Natural killer cell treated with Interleukin-12 subunit alpha and Interleukin-12 subunit beta and Interleukin-15 and Interleukin-18, amount 100 ng/mL, for 72 hours (primary cell): Measurements from ENCODE around the gene NR6A1. TPM values are rescaled to one million over a fixed set of nuclear protein-coding genes. Genes with fewer than 3 reads are reported as not detected.

Experiments used
- ATAC-seq, 2 donors: fragments of 150-1000 bp; cut with Tn5 transposase in 1 of 2; sonication (Bioruptor Pico), chemical (Tn5 transposase) in 1 of 2; 2 replicates each; pipeline ENCODE4 v1.10.0; 2021
- DNase-seq: peaks from one replicate; pipeline ENCODE4 v3.0.0; 2022; ENCODE audit warnings: low spot score
- H3K27ac Mint-ChIP-seq, 2 donors: 1 replicate in 1 of 2; 2 replicates in 1 of 2; pipeline ENCODE4 v1.8.0; 2022; ENCODE audit warnings: mixed read lengths in 2 of 2, mild to moderate bottlenecking in 1 of 2, moderate library complexity in 1 of 2
- H3K27me3 Mint-ChIP-seq, 2 donors: 1 replicate in 1 of 2; 2 replicates in 1 of 2; pipeline ENCODE4 v1.8.0; 2022; ENCODE audit warnings: mixed read lengths in 2 of 2
- H3K36me3 Mint-ChIP-seq: one replicate; pipeline ENCODE4 v1.8.0; 2022; ENCODE audit warnings: mixed read lengths
- H3K4me1 Mint-ChIP-seq, 2 donors: 1 replicate in 1 of 2; 2 replicates in 1 of 2; pipeline ENCODE4 v1.8.0; 2022; ENCODE audit warnings: low read depth in 2 of 2, mixed read lengths in 2 of 2, mild to moderate bottlenecking in 1 of 2
- H3K4me3 Mint-ChIP-seq: one replicate; pipeline ENCODE4 v1.8.0; 2022; ENCODE audit warnings: mixed read lengths
- H3K9me3 Mint-ChIP-seq: 2 replicates; pipeline ENCODE4 v1.8.0; 2022; ENCODE audit warnings: mixed read lengths
- total RNA-seq, 2 donors: library from RNA; stranded (reverse); gene quantifications; one replicate each; pipeline ENCODE4 v1.2.3, GENCODE V29; 2022

The NR6A1 gene
- total RNA-seq, 2 donors from 2014 or later: 2.0 to 3.8 TPM

DNA sequence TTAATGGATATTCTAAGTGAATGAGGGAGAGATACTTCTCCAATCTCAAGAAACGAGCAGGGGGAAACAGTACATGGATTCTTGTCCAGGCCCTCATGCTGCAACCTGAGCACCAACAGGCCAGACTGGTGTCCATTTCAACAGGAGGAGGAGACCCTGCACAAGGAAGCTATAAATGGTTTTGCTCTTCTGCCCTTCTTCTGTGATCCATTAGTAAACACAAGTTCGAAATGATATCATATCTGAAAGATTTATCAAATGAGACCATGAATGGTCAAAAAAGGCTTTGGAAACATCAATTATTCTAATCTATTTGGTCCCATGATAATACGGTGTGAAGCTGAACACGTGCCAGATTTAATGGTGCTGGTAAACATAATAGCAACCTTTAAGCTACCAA is 109.8 kb downstream of the NR6A1 start:
- Mint-ChIP-seq H3K36me3 (peaks cover 4% of the 10 kb centered on the region), H3K27me3 (no peaks in the 10 kb centered on the region), H3K27ac (peak overlapping the region; percentile 53 to 91), H3K4me1 (peaks cover 64 to 68% of the 10 kb centered on the region in 2 donors), H3K4me3 (peak overlapping the region; percentile 57), H3K9me3 (no peaks in the 10 kb centered on the region)
- DNase-seq: no peak
- no peak for ATAC-seq

DNA sequence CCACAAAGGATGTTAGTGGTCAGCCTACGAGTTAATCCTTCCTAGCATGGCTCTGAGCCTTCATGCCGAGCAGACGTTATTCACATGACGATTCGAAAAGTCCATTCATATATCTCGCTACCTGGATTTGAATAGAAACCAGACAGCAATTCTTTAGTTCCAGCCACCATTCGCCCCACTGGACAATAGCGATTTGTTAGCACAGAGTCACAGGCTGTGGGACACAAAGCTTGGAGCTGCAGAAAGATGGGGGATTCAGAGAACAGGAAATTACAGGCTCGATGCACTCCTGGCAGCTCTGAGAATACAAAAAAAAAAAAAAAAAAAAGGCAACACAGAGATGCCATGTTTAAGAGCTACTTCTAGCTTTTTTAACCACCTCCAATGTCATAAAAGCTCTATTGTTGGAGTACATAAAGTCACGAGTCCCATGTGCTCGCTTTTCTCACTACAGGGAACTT is 110.7 kb downstream of the NR6A1 start:
- H3K4me3 Mint-ChIP-seq: peak overlapping the region; percentile 95
- H3K27me3 Mint-ChIP-seq: no peaks in the 10 kb centered on the region
- no peak for ATAC-seq
- peak overlapping the region; percentile 90 to 91 for H3K27ac Mint-ChIP-seq
- DNase-seq: no peak
- no peaks in the 10 kb centered on the region for H3K9me3 Mint-ChIP-seq
- peaks cover 64 to 68% of the 10 kb centered on the region in 2 donors for H3K4me1 Mint-ChIP-seq
- H3K36me3 Mint-ChIP-seq: peaks cover 4% of the 10 kb centered on the region

DNA sequence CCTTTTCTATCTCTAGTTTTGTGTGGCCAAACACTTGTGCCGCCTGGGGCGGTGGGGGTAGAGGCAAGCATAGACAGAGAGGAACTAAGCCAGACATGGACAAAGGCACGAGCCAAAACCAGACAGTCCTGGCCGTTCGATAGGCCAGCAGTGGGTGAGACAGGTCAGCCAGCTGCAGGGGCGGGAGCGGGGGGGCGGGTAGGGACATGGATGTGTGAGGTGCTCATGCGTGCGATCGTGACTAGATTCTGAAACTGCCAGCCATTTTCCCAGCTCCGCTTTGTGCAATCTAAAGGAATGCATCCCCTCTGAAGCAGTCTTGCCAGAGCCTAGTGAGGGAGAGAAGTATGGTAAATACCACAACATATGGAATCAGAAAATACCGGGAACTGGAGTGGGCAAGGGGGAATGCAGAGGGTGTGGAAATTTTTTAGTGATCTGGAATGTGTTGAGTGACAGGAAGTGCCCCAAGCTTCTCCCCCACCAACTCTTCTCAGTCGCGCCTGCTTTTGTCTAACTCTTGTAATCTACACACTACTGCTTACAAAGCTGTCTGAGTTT is 111.9 kb downstream of the NR6A1 start:
- peaks cover 2% of the 10 kb centered on the region for H3K36me3 Mint-ChIP-seq
- H3K27ac Mint-ChIP-seq: peak overlapping the region; percentile 90 to 91
- peak overlapping the region; percentile 95 for H3K4me3 Mint-ChIP-seq
- H3K27me3 Mint-ChIP-seq: no peaks in the 10 kb centered on the region
- ATAC-seq (peak; percentile 63 to 64), DNase-seq (peak; percentile 64)
- H3K9me3 Mint-ChIP-seq: no peaks in the 10 kb centered on the region
- H3K4me1 Mint-ChIP-seq: peaks cover 66 to 71% of the 10 kb centered on the region in 2 donors

DNA sequence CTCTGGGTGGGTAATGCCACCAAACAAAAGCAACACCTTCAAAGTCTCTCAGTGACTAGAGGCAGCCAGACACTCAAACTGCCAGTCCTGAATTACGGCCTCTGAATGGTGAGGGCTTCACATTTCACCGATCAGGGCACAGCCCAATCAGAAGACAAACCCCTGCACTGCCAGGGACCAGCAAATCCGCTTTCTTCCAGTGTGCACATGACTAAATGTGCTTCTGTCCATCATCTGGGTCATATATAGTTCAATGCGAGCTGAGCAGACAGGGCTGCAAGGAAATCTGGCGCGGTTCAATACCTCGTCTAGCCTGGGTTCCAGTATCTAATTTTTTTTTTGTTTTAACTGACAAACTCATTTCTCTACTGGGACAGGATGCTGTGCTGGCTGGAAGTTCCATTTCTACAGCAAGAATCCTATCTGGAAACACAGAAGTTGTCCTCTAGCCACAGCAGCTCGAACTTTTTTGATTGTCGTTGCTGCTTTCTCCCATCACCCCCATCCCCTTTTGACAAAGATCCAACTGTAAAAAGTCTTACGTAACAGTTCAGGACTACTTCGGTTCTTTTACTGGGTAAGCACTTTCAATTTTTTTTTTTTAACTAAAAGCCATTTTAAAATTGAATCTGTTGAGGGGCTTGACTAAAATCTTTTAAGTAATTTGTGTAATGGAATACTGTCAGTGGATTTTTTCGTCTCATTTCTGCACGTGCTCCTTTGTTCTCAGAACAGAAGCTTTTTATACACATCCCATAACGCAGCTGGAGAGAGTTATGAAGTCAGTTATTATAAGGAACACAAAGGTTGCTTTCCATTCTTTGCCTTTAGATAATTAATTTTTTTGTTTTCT is 112.7 kb downstream of the NR6A1 start:
- H3K27me3 Mint-ChIP-seq: no peaks in the 10 kb centered on the region
- DNase-seq: peak; percentile 82
- H3K9me3 Mint-ChIP-seq: no peaks in the 10 kb centered on the region
- H3K4me3 Mint-ChIP-seq: peak overlapping the region; percentile 95
- peak overlapping the region; percentile 90 to 91 for H3K27ac Mint-ChIP-seq
- peaks cover 64 to 68% of the 10 kb centered on the region in 2 donors for H3K4me1 Mint-ChIP-seq
- no peaks in the 10 kb centered on the region for H3K36me3 Mint-ChIP-seq
- ATAC-seq: peak; percentile 94

DNA sequence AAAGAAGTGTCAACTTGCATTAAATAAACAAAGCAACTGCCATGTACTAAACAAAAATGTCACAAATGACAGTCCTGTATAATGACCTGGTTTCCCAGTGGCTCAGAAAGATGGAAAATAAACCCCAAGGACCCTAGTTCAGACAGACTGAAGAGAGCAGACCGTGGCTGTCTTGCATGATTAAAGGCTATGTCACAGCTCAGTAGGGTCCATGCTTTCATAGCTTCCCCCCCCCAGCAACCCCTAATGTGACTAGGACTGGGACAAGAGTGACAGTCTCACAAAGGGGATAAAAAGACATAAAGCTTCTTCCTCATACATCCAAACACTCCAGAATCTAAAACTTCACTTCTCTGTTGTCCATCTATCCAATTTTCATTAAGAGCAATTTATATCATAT is 113.6 kb downstream of the NR6A1 start:
- Mint-ChIP-seq H3K4me1 (peaks cover 59 to 65% of the 10 kb centered on the region in 2 donors), H3K27me3 (no peaks in the 10 kb centered on the region), H3K36me3 (no peaks in the 10 kb centered on the region), H3K27ac (peak overlapping the region; percentile 90 to 91), H3K9me3 (no peaks in the 10 kb centered on the region), H3K4me3 (peak overlapping the region; percentile 95)
- ATAC-seq (no peak), DNase-seq (no peak)

DNA sequence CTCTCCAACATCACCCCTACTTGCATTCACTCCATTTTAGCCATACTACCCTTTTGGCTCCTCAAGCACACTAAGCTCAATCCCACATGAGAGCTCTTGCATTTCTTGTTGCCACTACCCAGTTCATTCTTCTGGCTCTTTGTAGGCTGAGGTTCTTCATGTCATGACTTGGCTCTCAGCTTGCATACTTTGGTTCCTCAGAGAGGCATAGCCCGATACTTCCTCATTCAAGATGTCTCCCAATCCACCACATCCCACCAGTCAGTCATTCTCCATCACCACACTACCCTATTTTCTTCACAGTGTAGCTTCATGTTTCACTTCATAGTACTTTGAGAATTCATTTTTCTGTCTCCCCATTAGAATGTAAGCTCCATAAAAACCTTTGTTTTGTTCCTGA is 116.7 kb downstream of the NR6A1 start:
- H3K4me1 Mint-ChIP-seq: peaks cover 53 to 54% of the 10 kb centered on the region in 2 donors
- DNase-seq (no peak), ATAC-seq (no peak)
- no peak overlapping the region for H3K4me3 Mint-ChIP-seq
- no peak overlapping the region for H3K27ac Mint-ChIP-seq
- no peaks in the 10 kb centered on the region for H3K36me3 Mint-ChIP-seq
- no peaks in the 10 kb centered on the region for H3K27me3 Mint-ChIP-seq
- no peaks in the 10 kb centered on the region for H3K9me3 Mint-ChIP-seq

DNA sequence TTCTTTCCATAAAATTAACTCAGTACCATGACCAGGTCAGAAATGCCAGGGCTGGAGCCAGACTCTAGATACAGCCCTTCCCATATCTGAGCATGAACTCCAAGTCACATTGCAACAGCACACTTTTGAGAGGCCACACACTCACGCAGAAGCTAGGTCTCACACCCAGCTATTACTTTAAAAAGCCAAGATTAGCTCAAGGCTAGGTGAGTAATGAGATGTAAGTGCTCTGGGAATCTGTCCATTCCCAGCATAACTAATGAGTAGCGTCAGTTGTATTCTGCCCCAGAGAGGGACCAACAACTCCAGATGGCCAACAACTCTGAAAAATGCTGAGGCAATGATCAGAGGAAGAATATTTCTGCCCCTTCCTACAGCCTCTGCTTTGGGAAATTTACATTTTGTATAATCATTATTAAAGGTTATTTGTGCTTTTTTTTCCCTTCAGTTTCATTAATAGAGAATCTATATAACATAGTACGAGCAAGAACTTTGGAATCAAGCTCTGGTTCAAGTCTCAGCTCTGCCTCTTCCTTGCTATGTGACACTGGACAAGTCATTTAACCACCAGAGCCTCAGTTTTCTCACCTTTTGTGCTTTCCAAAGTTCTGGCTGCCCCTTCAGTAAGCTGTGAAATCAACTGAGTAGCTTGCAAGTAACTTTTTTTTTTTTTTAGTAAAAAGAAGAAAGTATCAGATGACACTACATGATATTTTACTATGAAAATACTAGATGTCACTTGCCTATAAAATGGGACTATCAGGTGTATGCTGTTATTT is 118.3 kb downstream of the NR6A1 start:
- peak overlapping the region in 1 of 2 donors; percentile 43 for H3K27ac Mint-ChIP-seq

GRCh38 chr9:124652203-124652602 is 118.9 kb downstream of the NR6A1 start:
- Mint-ChIP-seq H3K4me3 (peak overlapping the region; percentile 35), H3K27ac (peak overlapping the region in 1 of 2 donors; percentile 43), H3K9me3 (no peaks in the 10 kb centered on the region), H3K36me3 (no peaks in the 10 kb centered on the region), H3K4me1 (peaks cover 34 to 35% of the 10 kb centered on the region in 2 donors), H3K27me3 (no peaks in the 10 kb centered on the region)
- ATAC-seq (no peak), DNase-seq (no peak)

More for the DNA sequence above, 118.3 kb downstream of the NR6A1 start:
- peak; percentile 77 to 86 for ATAC-seq
- Mint-ChIP-seq H3K4me1 (peaks cover 39 to 41% of the 10 kb centered on the region in 2 donors), H3K36me3 (no peaks in the 10 kb centered on the region), H3K27me3 (no peaks in the 10 kb centered on the region), H3K9me3 (no peaks in the 10 kb centered on the region), H3K4me3 (peak overlapping the region; percentile 35)
- peak; percentile 79 for DNase-seq

GRCh38 chr9:124645274-124645673 is 125.8 kb downstream of the NR6A1 start:
- DNase-seq (no peak), ATAC-seq (no peak)
- peaks cover 11% of the 10 kb centered on the region for H3K36me3 Mint-ChIP-seq
- no peak overlapping the region for H3K4me3 Mint-ChIP-seq
- peaks cover 7% of the 10 kb centered on the region for H3K9me3 Mint-ChIP-seq
- peak overlapping the region in 1 of 2 donors; percentile 54 for H3K27ac Mint-ChIP-seq
- no peaks in the 10 kb centered on the region for H3K27me3 Mint-ChIP-seq
- H3K4me1 Mint-ChIP-seq: peaks cover 20 to 21% of the 10 kb centered on the region in 2 donors

- ATAC-seq: peak; percentile 70 to 78
- H3K36me3 Mint-ChIP-seq: peaks cover under 1% of the 10 kb centered on the region
- peak overlapping the region; percentile 1 for H3K4me3 Mint-ChIP-seq
Measured at GRCh38 chr9:124639637-124640036, 131.5 kb downstream of the NR6A1 start.

DNA sequence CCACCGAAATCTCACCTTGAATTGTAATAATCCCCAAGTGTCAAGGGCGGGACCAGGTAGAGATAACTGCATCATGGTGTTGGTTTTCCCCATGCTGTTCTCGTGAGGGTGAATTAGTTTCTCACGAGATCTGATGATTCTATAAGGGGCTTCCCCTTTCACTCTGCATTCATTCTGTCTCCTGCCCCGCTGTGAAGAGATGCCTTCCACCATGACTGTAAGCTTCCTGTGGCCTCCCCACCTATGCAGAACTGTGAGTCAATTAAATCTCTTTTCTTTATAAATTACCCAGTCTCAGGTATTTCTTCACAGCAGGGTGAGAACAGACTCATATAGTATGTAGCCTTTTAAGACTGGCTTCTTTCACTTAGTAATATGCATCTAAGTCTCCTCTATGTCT is 135.8 kb downstream of the NR6A1 start:
- H3K4me3 Mint-ChIP-seq: no peak overlapping the region
- peak overlapping the region in 1 of 2 donors; percentile 76 for H3K27ac Mint-ChIP-seq
- no peaks in the 10 kb centered on the region for H3K27me3 Mint-ChIP-seq
- no peak for DNase-seq
- H3K4me1 Mint-ChIP-seq: peaks cover 29 to 38% of the 10 kb centered on the region in 2 donors
- H3K36me3 Mint-ChIP-seq: no peaks in the 10 kb centered on the region
- ATAC-seq: peak; percentile 72 to 80
- H3K9me3 Mint-ChIP-seq: no peaks in the 10 kb centered on the region

More at GRCh38 chr9:124639637-124640036, 131.5 kb downstream of the NR6A1 start:
- Mint-ChIP-seq H3K4me1 (peaks cover 20 to 30% of the 10 kb centered on the region in 2 donors), H3K27me3 (no peaks in the 10 kb centered on the region), H3K27ac (peak overlapping the region in 1 of 2 donors; percentile 54), H3K9me3 (no peaks in the 10 kb centered on the region)
- no peak for DNase-seq

- Mint-ChIP-seq H3K4me1 (peaks cover 26 to 43% of the 10 kb centered on the region in 2 donors), H3K4me3 (peak overlapping the region; percentile 7), H3K9me3 (no peaks in the 10 kb centered on the region), H3K27ac (peak overlapping the region; percentile 0 to 62), H3K36me3 (no peaks in the 10 kb centered on the region), H3K27me3 (no peaks in the 10 kb centered on the region)
- ATAC-seq (no peak), DNase-seq (no peak)
Measured at GRCh38 chr9:124632077-124632621, 139.0 kb downstream of the NR6A1 start.

- ATAC-seq (no peak), DNase-seq (no peak)
- no peak overlapping the region for H3K27ac Mint-ChIP-seq
- no peaks in the 10 kb centered on the region for H3K36me3 Mint-ChIP-seq
- H3K4me1 Mint-ChIP-seq: peaks cover 26 to 40% of the 10 kb centered on the region in 2 donors
- H3K27me3 Mint-ChIP-seq: no peaks in the 10 kb centered on the region
- no peak overlapping the region for H3K4me3 Mint-ChIP-seq
- no peaks in the 10 kb centered on the region for H3K9me3 Mint-ChIP-seq
Measured at GRCh38 chr9:124631326-124631725, 139.8 kb downstream of the NR6A1 start.
